Measurements from ENCODE around the gene CCSER2. TPM values are rescaled to one million over a fixed set of nuclear protein-coding genes. Genes with fewer than 3 reads are reported as not detected.
A peak's percentile ranks its signal among the peaks of the same experiment; 100 is the strongest.

CCSER2 gene
- total RNA-seq, 4 donors from 2014 or later: 41.2 to 61.9 (median 47.7) TPM

GRCh38 chr10:84348447-84348846 is 20.1 kb downstream of the CCSER2 start:
- no peak for DNase-seq (ENCODE audit: low spot score)
- TF ChIP-seq CTCF (IDR thresholded peaks at IDR 0.05): no peak
- ATAC-seq (ENCODE audit: low FRiP score): peak; percentile 90

GRCh38 chr10:84348860-84349259 is 20.5 kb downstream of the CCSER2 start:
- TF ChIP-seq CTCF (IDR thresholded peaks at IDR 0.05): no peak
- ATAC-seq (ENCODE audit: low FRiP score) (peak; percentile 83), DNase-seq (ENCODE audit: low spot score) (no peak)

- no peak for ATAC-seq (ENCODE audit: low FRiP score)
- no peak for DNase-seq (ENCODE audit: low spot score)
- TF ChIP-seq CTCF (IDR thresholded peaks at IDR 0.05): no peak
Observed at GRCh38 chr10:84352251-84352842, 24.0 kb downstream of the CCSER2 start.

- no peak for ATAC-seq (ENCODE audit: low FRiP score)
- TF ChIP-seq CTCF (IDR thresholded peaks at IDR 0.05): no peak
Observed at GRCh38 chr10:84353052-84353803, 24.8 kb downstream of the CCSER2 start.

GRCh38 chr10:84354623-84355022 is 26.2 kb downstream of the CCSER2 start:
- no peak for TF ChIP-seq CTCF (IDR thresholded peaks at IDR 0.05)
- ATAC-seq (ENCODE audit: low FRiP score) (no peak), DNase-seq (ENCODE audit: low spot score) (no peak)

More at GRCh38 chr10:84353052-84353803, 24.8 kb downstream of the CCSER2 start:
- no peak for DNase-seq (ENCODE audit: low spot score)

GRCh38 chr10:84355106-84355505 is 26.7 kb downstream of the CCSER2 start:
- no peak for DNase-seq (ENCODE audit: low spot score)
- ATAC-seq (ENCODE audit: low FRiP score): no peak
- no peak for TF ChIP-seq CTCF (IDR thresholded peaks at IDR 0.05)

- no peak for DNase-seq (ENCODE audit: low spot score)
- ATAC-seq (ENCODE audit: low FRiP score): no peak
- TF ChIP-seq CTCF (IDR thresholded peaks at IDR 0.05): no peak
Observed at GRCh38 chr10:84356928-84357327, 28.5 kb downstream of the CCSER2 start.

All from omental fat pad (tissue), 4 donors.